Prostate gland (tissue), 2 donors: ENCODE data around the gene SLC27A6. TPM values are rescaled to one million over a fixed set of nuclear protein-coding genes. Genes with fewer than 3 reads are reported as not detected.

ENCODE experiments used
- DNase-seq: peaks from one replicate; pipeline ENCODE4 v3.0.0-alpha.2; 2019; ENCODE audit warnings: low spot score
- H3K27ac ChIP-seq, 2 donors: fragments of 200-600 bp; sonication (generic); 2 replicates each; pipeline ENCODE4 v1.5.1; 2017 to 2019
- H3K27me3 ChIP-seq: fragments of 200-600 bp; sonication (generic); replicated peaks from 2 replicates; pipeline ENCODE4 v1.5.1; 2019; ENCODE audit not compliant: insufficient read depth
- H3K36me3 ChIP-seq, 2 donors: fragments of 200-600 bp; sonication (generic); 1 replicate in 1 of 2; 2 replicates in 1 of 2; pipeline versions ENCODE4 v1.5.1 to v1.8.1; 2017 to 2019
- H3K4me1 ChIP-seq: fragments of 200-600 bp; sonication (generic); replicated peaks from 2 replicates; pipeline ENCODE4 v1.5.1; 2019
- H3K4me3 ChIP-seq, 2 donors: fragments of 200-600 bp; sonication (generic); 2 replicates each; pipeline ENCODE4 v1.5.1; 2017 to 2019
- H3K9me3 ChIP-seq: fragments of 200-600 bp; sonication (generic); 2 replicates; pipeline ENCODE4 v1.5.1; 2017
- CTCF ChIP-seq, 4 experiments: fragments of 200-600 bp in 2 of 4; fragments of 450-650 bp in 2 of 4; sonication (generic) in 2 of 4; IDR thresholded peaks; 1 replicate in 3 of 4; 2 replicates in 1 of 4; pipeline ENCODE4 v1.5.1; 2016 to 2019; ENCODE audit warnings: antibody characterized with exemption in 4 of 4, mild to moderate bottlenecking in 2 of 4, moderate library complexity in 2 of 4
- POLR2A ChIP-seq: fragments of 450-650 bp; IDR thresholded peaks from one replicate; pipeline ENCODE4 v1.6.1; 2016; ENCODE audit warnings: antibody characterized with exemption, mild to moderate bottlenecking
- POLR2AphosphoS5 ChIP-seq: sonication (generic); formaldehyde crosslinking; IDR thresholded peaks from one replicate; pipeline ENCODE4 v1.6.1; 2017; ENCODE audit warnings: antibody characterized with exemption
- WGBS: methylation state at CpG from one replicate; pipeline ENCODE4 v1.1.5; 2018; 5-methylcytosine and 5-hydroxymethylcytosine counted together
- intact Hi-C: fragments of 100-400 bp; cut with DNase I; formaldehyde crosslinking; loops from one replicate; pipeline ENCODE4 v1.14.2; 2022
- total RNA-seq, 2 donors: library from RNA; depleted of rRNA; stranded (reverse); fragments of >200 nt; gene quantifications; one replicate each; pipeline ENCODE4 v1.1.0, GENCODE V29; 2016

SLC27A6 gene
- total RNA-seq: 10 to 100 TPM in 1 of 2 donors, 1 to 10 TPM in 1; 1.1 to 25.3 TPM

- no peak for DNase-seq
- 4% methylated on average over 20 of the region's 51 CpGs for WGBS
- H3K4me1 ChIP-seq: no peaks in the 10 kb centered on the region
- intact Hi-C loops: no loop called here
- peak within 1 kb of the TSS; percentile 25 to 27 for H3K4me3 ChIP-seq
- H3K27ac ChIP-seq: no peak within 1 kb of the TSS
- no peaks in the 10 kb centered on the region for H3K27me3 ChIP-seq
- no peaks in the 10 kb centered on the region for H3K9me3 ChIP-seq
- TF ChIP-seq POLR2AphosphoS5: no peak
- no peak for TF ChIP-seq POLR2A
- TF ChIP-seq CTCF (IDR thresholded peaks at IDR 0.05): no peak
- no peaks in the 10 kb centered on the region for H3K36me3 ChIP-seq
Measured at GRCh38 chr5:128965011-128965637, at the start of gene SLC27A6. SLC27A6 (plus strand) TSS chr5:128965488; CDS start chr5:128966138, 650 bp downstream.

- intact Hi-C loops: no loop called here
- Histone ChIP-seq H3K9me3 (no peaks in the 10 kb centered on the region), H3K27ac (no peak overlapping the region), H3K27me3 (no peaks in the 10 kb centered on the region), H3K4me3 (no peak overlapping the region), H3K36me3 (no peaks in the 10 kb centered on the region), H3K4me1 (no peaks in the 10 kb centered on the region)
- 97% methylated on average over 2 of the region's 2 CpGs for WGBS
- no peak for TF ChIP-seq CTCF (IDR thresholded peaks at IDR 0.05)
- no peak for TF ChIP-seq POLR2AphosphoS5
- no peak for TF ChIP-seq POLR2A
- no peak for DNase-seq
Measured at GRCh38 chr5:128919542-128919941, 45.7 kb upstream of the SLC27A6 start.

GRCh38 chr5:128920345-128921215, 44.7 kb upstream of the SLC27A6 start:
- no peak for DNase-seq
- Histone ChIP-seq H3K27ac (no peak overlapping the region), H3K27me3 (no peaks in the 10 kb centered on the region), H3K36me3 (no peaks in the 10 kb centered on the region), H3K9me3 (no peaks in the 10 kb centered on the region), H3K4me1 (no peaks in the 10 kb centered on the region), H3K4me3 (no peak overlapping the region)
- intact Hi-C loops: no loop called here
- 89% methylated on average over 2 of the region's 2 CpGs for WGBS
- TF ChIP-seq POLR2A: no peak
- TF ChIP-seq POLR2AphosphoS5: no peak
- no peak for TF ChIP-seq CTCF (IDR thresholded peaks at IDR 0.05)

- WGBS: 82% methylated on average over 2 of the region's 2 CpGs
- Histone ChIP-seq H3K9me3 (no peaks in the 10 kb centered on the region), H3K4me1 (no peaks in the 10 kb centered on the region), H3K27ac (no peak overlapping the region), H3K36me3 (no peaks in the 10 kb centered on the region), H3K4me3 (no peak overlapping the region), H3K27me3 (no peaks in the 10 kb centered on the region)
- no peak for DNase-seq
- TF ChIP-seq POLR2A: no peak
- no peak for TF ChIP-seq POLR2AphosphoS5
- TF ChIP-seq CTCF (IDR thresholded peaks at IDR 0.05): no peak
- intact Hi-C loops: no loop called here
Measured at GRCh38 chr5:128924299-128924698, 41.0 kb upstream of the SLC27A6 start.
